Glutamatergic neuron (in vitro differentiated cells): ENCODE results near the gene NUBP1. TPM values are rescaled to one million over a fixed set of nuclear protein-coding genes. Genes with fewer than 3 reads are reported as not detected.

Experiments used
- DNase-seq: peaks from one replicate; pipeline ENCODE4 v3.0.0; 2022
- H3K27ac Mint-ChIP-seq: one replicate; pipeline ENCODE4 v1.8.0; 2020; ENCODE audit warnings: mild to moderate bottlenecking, mixed read lengths, inconsistent platforms; ENCODE audit not compliant: unreplicated experiment
- H3K27me3 Mint-ChIP-seq: one replicate; pipeline ENCODE4 v1.8.0; 2020; ENCODE audit warnings: mild to moderate bottlenecking, moderate library complexity, mixed read lengths, inconsistent platforms; ENCODE audit not compliant: unreplicated experiment
- H3K36me3 Mint-ChIP-seq: one replicate; pipeline ENCODE4 v1.8.0; 2020; ENCODE audit warnings: mild to moderate bottlenecking, mixed read lengths, inconsistent platforms; ENCODE audit not compliant: unreplicated experiment
- H3K4me1 Mint-ChIP-seq: one replicate; pipeline ENCODE4 v1.8.0; 2020; ENCODE audit warnings: mild to moderate bottlenecking, low read depth, mixed read lengths, inconsistent platforms; ENCODE audit not compliant: unreplicated experiment
- H3K4me3 Mint-ChIP-seq: one replicate; pipeline ENCODE4 v1.8.0; 2020; ENCODE audit warnings: mild to moderate bottlenecking, mixed read lengths, inconsistent platforms; ENCODE audit not compliant: unreplicated experiment
- H3K9me3 Mint-ChIP-seq: one replicate; pipeline ENCODE4 v1.8.0; 2020; ENCODE audit warnings: mild to moderate bottlenecking, moderate library complexity, mixed read lengths, inconsistent platforms; ENCODE audit not compliant: unreplicated experiment
- total RNA-seq: library from RNA; stranded (reverse); fragmentation: NEBNext Ultra II Directional; extraction: Animal tissue kit (Norgen Biotek cat#: 25700); gene quantifications from one replicate; pipeline ENCODE4 v1.2.1, GENCODE V29; 2021; ENCODE audit not compliant: unreplicated experiment
- TF ChIP-seq, protein P1 (sequence below): fragments of 200-600 bp; sonication (generic); IDR thresholded peaks from one replicate; pipeline ENCODE4 v1.5.0; 2021; ENCODE audit not compliant: partially characterized antibody, unreplicated experiment

NUBP1 gene
- total RNA-seq, 1 donor from 2014 or later = 23.2 TPM

DNA sequence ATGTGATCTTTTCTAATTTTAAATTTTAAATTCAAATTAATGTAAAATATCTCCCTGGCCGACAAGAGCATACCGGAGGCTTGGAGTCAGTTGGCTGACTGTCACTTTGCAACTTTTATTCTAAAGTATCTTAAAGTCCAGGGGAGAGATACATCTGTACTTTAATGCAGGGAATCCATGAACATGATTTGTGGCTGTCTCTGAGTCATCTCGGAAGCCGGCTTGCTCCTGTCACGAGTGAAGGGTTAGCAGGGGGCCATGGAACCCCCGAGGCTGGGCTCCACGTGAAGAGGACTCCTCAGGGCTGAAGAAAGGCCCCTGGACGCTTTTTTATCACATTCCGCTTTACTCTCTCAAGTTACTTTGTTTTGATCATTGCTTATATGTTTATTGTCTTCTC, 61.7 kb downstream of the NUBP1 start:
- no peaks in the 10 kb centered on the region for H3K4me1 Mint-ChIP-seq
- H3K36me3 Mint-ChIP-seq = peaks cover 5% of the 10 kb centered on the region
- H3K4me3 Mint-ChIP-seq = no peak overlapping the region
- no peak for DNase-seq
- no peak overlapping the region for H3K27ac Mint-ChIP-seq
- no peaks in the 10 kb centered on the region for H3K9me3 Mint-ChIP-seq
- TF ChIP-seq, protein P1, sequence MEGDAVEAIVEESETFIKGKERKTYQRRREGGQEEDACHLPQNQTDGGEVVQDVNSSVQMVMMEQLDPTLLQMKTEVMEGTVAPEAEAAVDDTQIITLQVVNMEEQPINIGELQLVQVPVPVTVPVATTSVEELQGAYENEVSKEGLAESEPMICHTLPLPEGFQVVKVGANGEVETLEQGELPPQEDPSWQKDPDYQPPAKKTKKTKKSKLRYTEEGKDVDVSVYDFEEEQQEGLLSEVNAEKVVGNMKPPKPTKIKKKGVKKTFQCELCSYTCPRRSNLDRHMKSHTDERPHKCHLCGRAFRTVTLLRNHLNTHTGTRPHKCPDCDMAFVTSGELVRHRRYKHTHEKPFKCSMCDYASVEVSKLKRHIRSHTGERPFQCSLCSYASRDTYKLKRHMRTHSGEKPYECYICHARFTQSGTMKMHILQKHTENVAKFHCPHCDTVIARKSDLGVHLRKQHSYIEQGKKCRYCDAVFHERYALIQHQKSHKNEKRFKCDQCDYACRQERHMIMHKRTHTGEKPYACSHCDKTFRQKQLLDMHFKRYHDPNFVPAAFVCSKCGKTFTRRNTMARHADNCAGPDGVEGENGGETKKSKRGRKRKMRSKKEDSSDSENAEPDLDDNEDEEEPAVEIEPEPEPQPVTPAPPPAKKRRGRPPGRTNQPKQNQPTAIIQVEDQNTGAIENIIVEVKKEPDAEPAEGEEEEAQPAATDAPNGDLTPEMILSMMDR = no peak
- peaks cover 2% of the 10 kb centered on the region for H3K27me3 Mint-ChIP-seq

DNA sequence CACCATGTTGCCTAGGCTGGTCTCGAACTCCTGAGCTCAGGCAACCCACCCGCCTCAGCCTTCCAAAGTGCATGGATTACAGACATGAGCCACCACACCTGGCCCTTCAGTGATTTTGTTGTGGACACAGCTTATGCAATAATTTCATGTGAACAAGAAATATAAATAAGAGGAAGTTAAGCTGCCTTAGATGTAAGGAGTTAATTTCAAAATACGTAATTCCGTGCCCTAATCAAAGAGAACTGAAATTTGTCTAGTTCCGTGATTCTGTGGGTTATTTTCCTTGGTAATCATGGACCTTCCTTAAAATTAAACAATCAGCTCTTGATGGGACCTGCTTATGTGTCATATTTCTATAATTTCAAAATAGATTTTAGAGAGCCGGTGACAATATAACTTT, 63.1 kb downstream of the NUBP1 start:
- no peaks in the 10 kb centered on the region for H3K9me3 Mint-ChIP-seq
- no peak overlapping the region for H3K27ac Mint-ChIP-seq
- H3K4me1 Mint-ChIP-seq = no peaks in the 10 kb centered on the region
- H3K27me3 Mint-ChIP-seq = peaks cover 2% of the 10 kb centered on the region
- DNase-seq = no peak
- no peak overlapping the region for H3K4me3 Mint-ChIP-seq
- H3K36me3 Mint-ChIP-seq = peaks cover 5% of the 10 kb centered on the region
- TF ChIP-seq, protein P1 = no peak

DNA sequence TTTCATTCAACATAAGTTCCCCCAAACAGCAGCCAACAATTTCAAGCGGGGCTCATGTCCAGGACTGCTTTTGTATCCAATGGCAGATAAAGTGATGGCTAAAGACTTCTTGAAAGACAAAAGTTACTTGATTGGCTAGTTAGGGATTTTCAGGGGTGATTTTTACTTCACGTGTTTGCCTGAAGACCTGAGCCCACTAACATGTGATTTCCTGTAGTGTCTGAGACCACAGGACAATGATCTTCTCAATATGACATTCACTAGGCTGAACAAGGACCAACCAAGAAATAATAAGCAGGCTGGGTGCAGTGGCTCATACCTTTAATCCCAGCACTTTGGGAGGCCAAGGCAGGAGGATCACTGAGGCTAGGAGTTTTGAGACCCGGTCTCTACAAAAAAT, 64.6 kb downstream of the NUBP1 start:
- Mint-ChIP-seq H3K36me3 (peaks cover 5% of the 10 kb centered on the region), H3K9me3 (no peaks in the 10 kb centered on the region), H3K4me1 (no peaks in the 10 kb centered on the region), H3K27me3 (peaks cover 2% of the 10 kb centered on the region), H3K4me3 (no peak overlapping the region), H3K27ac (no peak overlapping the region)
- TF ChIP-seq, protein P1 = no peak
- DNase-seq = no peak

DNA sequence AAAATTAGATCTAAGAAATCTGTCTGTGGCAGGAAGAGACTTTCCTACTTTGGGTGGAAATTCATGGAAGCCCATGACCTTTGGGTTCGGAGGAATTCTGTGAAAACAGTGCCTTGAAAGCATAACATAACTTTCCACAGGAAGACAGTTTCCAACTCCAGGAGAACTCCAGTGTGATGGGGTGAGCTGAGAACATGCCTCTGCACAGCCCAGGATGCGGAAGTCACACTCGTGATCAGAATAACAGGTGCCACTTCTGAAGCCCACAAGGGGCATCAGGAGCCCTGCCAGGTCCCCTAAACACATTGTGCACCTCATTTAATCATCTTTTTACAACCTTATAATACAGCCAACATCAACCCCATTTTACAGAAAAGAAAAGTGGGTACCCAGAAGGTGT, 65.2 kb downstream of the NUBP1 start:
- Mint-ChIP-seq H3K4me1 (no peaks in the 10 kb centered on the region), H3K4me3 (no peak overlapping the region), H3K9me3 (no peaks in the 10 kb centered on the region), H3K27me3 (peaks cover 2% of the 10 kb centered on the region), H3K36me3 (peaks cover 5% of the 10 kb centered on the region), H3K27ac (no peak overlapping the region)
- no peak for DNase-seq
- TF ChIP-seq, protein P1 = no peak

DNA sequence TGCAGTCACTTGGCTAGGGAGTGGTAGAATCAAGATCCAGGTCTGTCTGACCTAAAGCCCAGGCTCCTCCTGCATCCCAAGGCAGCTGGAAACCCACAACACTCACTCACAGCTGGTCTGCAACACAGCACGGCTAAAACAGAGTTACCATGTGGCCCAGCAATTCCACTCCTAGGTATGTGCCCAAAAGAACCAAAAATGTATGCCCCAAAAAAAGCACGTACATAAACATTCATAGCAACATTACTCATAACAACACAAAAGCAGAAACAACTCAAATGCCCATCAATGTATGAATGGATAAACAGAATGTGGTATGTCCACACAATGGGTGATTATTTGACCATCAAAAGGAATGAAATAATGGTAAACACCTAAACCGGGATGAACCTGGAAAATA, 66.1 kb downstream of the NUBP1 start:
- DNase-seq = no peak
- TF ChIP-seq, protein P1 = no peak
- H3K4me1 Mint-ChIP-seq = no peaks in the 10 kb centered on the region
- H3K27me3 Mint-ChIP-seq = peaks cover 2% of the 10 kb centered on the region
- no peaks in the 10 kb centered on the region for H3K9me3 Mint-ChIP-seq
- H3K27ac Mint-ChIP-seq = no peak overlapping the region
- no peak overlapping the region for H3K4me3 Mint-ChIP-seq
- H3K36me3 Mint-ChIP-seq = peaks cover 5% of the 10 kb centered on the region
